SK-N-SH (cell line): ENCODE results near the gene NTHL1. TPM values are rescaled to one million over a fixed set of nuclear protein-coding genes. Genes with fewer than 3 reads are reported as not detected.
A peak's percentile ranks its signal among the peaks of the same experiment; 100 is the strongest.

Experiments
- CTCF ChIA-PET: fragments of 300-600, 350-600 bp; formaldehyde crosslinking; extraction: SDS; loops from one replicate; lab custom pipeline; 2021; lab: Yijun Ruan, JAX
- POLR2A ChIA-PET: fragments of 350-600 bp; sonication (Branson Sonifier 250); formaldehyde crosslinking; extraction: SDS; loops from one replicate; lab custom pipeline; 2020; ENCODE audit warnings: antibody characterized with exemption, inconsistent platforms; lab: Yijun Ruan, JAX
- DNase-seq: peaks from one replicate; pipeline ENCODE4 v3.0.0; 2012
- H2AFZ ChIP-seq: fragments of 200-600 bp; sonication (generic); 2 replicates; pipeline ENCODE4 v1.8.1; 2016; ENCODE audit warnings: antibody characterized with exemption, mild to moderate bottlenecking, low read depth
- H3F3A ChIP-seq: fragments of 200-600 bp; sonication (generic); replicated peaks from 2 replicates; pipeline ENCODE3; 2016; ENCODE audit warnings: antibody characterized with exemption, mild to moderate bottlenecking; ENCODE audit not compliant: insufficient read depth
- H3K27ac ChIP-seq, 2 experiments: fragments of 200-500 bp in 1 of 2; fragments of 200-600 bp in 1 of 2; sonication (Bioruptor generic) in 1 of 2; sonication (generic), shearing (Covaris generic) in 1 of 2; 2 replicates each; pipeline versions ENCODE4 v1.5.1 to v1.6.1; 2014 to 2016; ENCODE audit warnings: low read depth in 2 of 2, inconsistent platforms in 1 of 2, low read length in 1 of 2, mild to moderate bottlenecking in 1 of 2, mixed read lengths in 1 of 2
- H3K27me3 ChIP-seq: fragments of 200-600 bp; sonication (generic), shearing (Covaris generic); 2 replicates; pipeline ENCODE4 v1.6.1; 2016; ENCODE audit warnings: mixed run types; ENCODE audit not compliant: insufficient read depth
- H3K36me3 ChIP-seq, 2 experiments: fragments of 200-500 bp in 1 of 2; fragments of 200-600 bp in 1 of 2; sonication (Bioruptor generic) in 1 of 2; sonication (generic) in 1 of 2; replicated peaks in 1 of 2; 2 replicates each; pipeline versions ENCODE3 to v1.5.1; 2014 to 2016; ENCODE audit warnings: low read length in 1 of 2, mild to moderate bottlenecking in 1 of 2; ENCODE audit not compliant: insufficient read depth in 2 of 2, control insufficient read depth in 1 of 2
- H3K4me1 ChIP-seq, 2 experiments: fragments of 200-500 bp in 1 of 2; fragments of 200-600 bp in 1 of 2; sonication (Bioruptor generic) in 1 of 2; sonication (generic), shearing (Covaris generic) in 1 of 2; 2 replicates each; pipeline versions ENCODE4 v1.5.1 to v1.6.1; 2014 to 2016; ENCODE audit warnings: low read depth in 1 of 2, low read length in 1 of 2, mixed run types in 1 of 2; ENCODE audit not compliant: insufficient read depth in 2 of 2, control insufficient read depth in 1 of 2
- H3K4me2 ChIP-seq: fragments of 200-600 bp; sonication (generic), shearing (Covaris generic); 2 replicates; pipeline ENCODE4 v1.6.1; 2017; ENCODE audit warnings: mixed run types
- H3K4me3 ChIP-seq, 2 experiments: fragments of 200-500 bp in 1 of 2; fragments of 200-600 bp in 1 of 2; sonication (Bioruptor generic) in 1 of 2; sonication (generic), shearing (Covaris generic) in 1 of 2; 2 replicates each; pipeline versions ENCODE4 v1.5.1 to v1.8.1; 2014 to 2016; ENCODE audit warnings: low read depth in 2 of 2, inconsistent platforms in 1 of 2, low read length in 1 of 2, mild to moderate bottlenecking in 1 of 2, mixed read lengths in 1 of 2, moderate library complexity in 1 of 2
- H3K79me2 ChIP-seq: fragments of 200-600 bp; sonication (generic); 2 replicates; pipeline ENCODE4 v1.8.1; 2017; ENCODE audit warnings: mild to moderate bottlenecking; ENCODE audit not compliant: insufficient read depth
- H3K9ac ChIP-seq: fragments of 200-600 bp; sonication (generic); 2 replicates; pipeline ENCODE4 v1.6.1; 2017; ENCODE audit warnings: mixed run types
- H3K9me2 ChIP-seq: fragments of 200-600 bp; sonication (generic); 2 replicates; pipeline ENCODE4 v1.6.1; 2017; ENCODE audit warnings: mixed run types
- H3K9me3 ChIP-seq: fragments of 200-600 bp; sonication (generic); 2 replicates; pipeline ENCODE4 v1.6.1; 2017; ENCODE audit warnings: mixed run types, mild to moderate bottlenecking, moderate library complexity
- H4K20me1 ChIP-seq: fragments of 200-600 bp; sonication (generic); 2 replicates; pipeline ENCODE4 v1.6.1; 2017; ENCODE audit warnings: mild to moderate bottlenecking, mixed run types; ENCODE audit not compliant: insufficient read depth
- CHD2 ChIP-seq: fragments of 150-350 bp; IDR thresholded peaks from 2 replicates; pipeline ENCODE4 v1.6.1; 2018; ENCODE audit warnings: low read length; ENCODE audit not compliant: partially characterized antibody
- CTCF ChIP-seq: fragments of 200-600 bp; sonication (generic); IDR thresholded peaks from 2 replicates; pipeline ENCODE4 v1.6.1; 2017; ENCODE audit warnings: antibody characterized with exemption, mild to moderate bottlenecking, moderate library complexity
- FOXJ3 ChIP-seq: sonication (generic); formaldehyde crosslinking; IDR thresholded peaks from 2 replicates; pipeline ENCODE4 v1.5.1; 2020; ENCODE audit warnings: mild to moderate bottlenecking, missing genetic modification reagents
- FOXM1 ChIP-seq: IDR thresholded peaks from 2 replicates; pipeline ENCODE4 v1.4.0; 2012; ENCODE audit warnings: low read depth, mild to moderate bottlenecking
- IRF3 ChIP-seq: fragments of 150-350 bp; IDR thresholded peaks from 2 replicates; pipeline ENCODE4 v1.6.1; 2016; ENCODE audit warnings: mild to moderate bottlenecking, low read depth, low read length
- MAX ChIP-seq: IDR thresholded peaks from 2 replicates; pipeline ENCODE4 v1.4.0; 2012; ENCODE audit warnings: low read depth
- PBX3 ChIP-seq: IDR thresholded peaks from 2 replicates; pipeline ENCODE4; 2012
- RAD21 ChIP-seq: IDR thresholded peaks from 2 replicates; pipeline ENCODE4 v1.6.1; 2012; ENCODE audit warnings: mild to moderate bottlenecking, low read length
- RXRA ChIP-seq: IDR thresholded peaks from 2 replicates; pipeline ENCODE4 v1.4.0; 2012; ENCODE audit warnings: low read depth, mild to moderate bottlenecking, borderline replicate concordance
- TAF1 ChIP-seq: IDR thresholded peaks from 2 replicates; pipeline ENCODE4 v1.6.1; 2012; ENCODE audit warnings: low read depth, mild to moderate bottlenecking, low read length, moderate library complexity, borderline replicate concordance
- TCF12 ChIP-seq: IDR thresholded peaks from 2 replicates; pipeline ENCODE4 v1.4.0; 2012
- TEAD4 ChIP-seq: IDR thresholded peaks from 2 replicates; pipeline ENCODE4 v1.4.0; 2012; ENCODE audit warnings: mild to moderate bottlenecking, borderline replicate concordance; ENCODE audit not compliant: insufficient read depth
- USF1 ChIP-seq: IDR thresholded peaks from 2 replicates; pipeline ENCODE4 v1.4.0; 2012; ENCODE audit warnings: low read depth, borderline replicate concordance
- USF2 ChIP-seq: fragments of 150-350 bp; IDR thresholded peaks from 2 replicates; pipeline ENCODE4 v1.6.1; 2017; ENCODE audit warnings: antibody characterized with exemption, low read length, low read depth, borderline replicate concordance
- YY1 ChIP-seq: IDR thresholded peaks from 2 replicates; pipeline ENCODE4 v1.4.0; 2012; ENCODE audit warnings: low read depth, mild to moderate bottlenecking
- WGBS: methylation state at CpG from one replicate; pipeline ENCODE4 v1.1.6; 2017; ENCODE audit warnings: low lambda C conversion rate; 5-methylcytosine and 5-hydroxymethylcytosine counted together
- polyA plus RNA-seq, 3 experiments: library from polyadenylated mRNA; depleted of rRNA; stranded (reverse); fragments of >200 nt; gene quantifications; 2 replicates each; pipeline ENCODE4 v1.2.3, GENCODE V29; 2012

NTHL1 gene
- polyA plus RNA-seq, 1 of the 3 experiments (the other 2 are of a cell fraction), result 77.3 TPM

GRCh38 chr16:2071454-2072202, 24.0 kb upstream of the NTHL1 start:
- 95% methylated on average over 29 of the region's 34 CpGs for WGBS
- Histone ChIP-seq H3K27me3 (no peaks in the 10 kb centered on the region), H3K4me2 (no peak overlapping the region), H3K79me2 (no peaks in the 10 kb centered on the region), H3K9ac (no peak overlapping the region), H3K4me1 (no peaks in the 10 kb centered on the region), H3K27ac (no peak overlapping the region), H3F3A (no peaks in the 10 kb centered on the region), H3K4me3 (no peak overlapping the region), H3K36me3 (peaks cover 9 to 56% of the 10 kb centered on the region in 2 experiments), H4K20me1 (no peaks in the 10 kb centered on the region), H3K9me3 (no peaks in the 10 kb centered on the region), H2AFZ (no peak overlapping the region), H3K9me2 (no peaks in the 10 kb centered on the region)
- POLR2A ChIA-PET, result interaction anchor here (0.6 to 1.5 kb wide), 2 partner anchors 24 kb away, joined by 3 read pairs; partner anchors contain the start of genes NTHL1 and TSC2
- no peak for DNase-seq
- CTCF ChIA-PET, result interaction anchor here (0.9 to 3.0 kb wide), 5 partner anchors 15 to 69 kb away, joined by 3 to 15 read pairs (median 4); partner anchors contain the start of genes NTHL1 and TSC2
- no peak for TF ChIP-seq RXRA
- TF ChIP-seq MAX, result no peak
- no peak for TF ChIP-seq TEAD4
- no peak for TF ChIP-seq CHD2
- no peak for TF ChIP-seq USF2
- peak; percentile 11; the same call in 1 of the 2 replicates for TF ChIP-seq RAD21

GRCh38 chr16:2070576-2071453, 23.2 kb upstream of the NTHL1 start:
- DNase-seq, result no peak
- H4K20me1 ChIP-seq, result no peaks in the 10 kb centered on the region
- no peak overlapping the region for H3K27ac ChIP-seq
- H3K27me3 ChIP-seq, result no peaks in the 10 kb centered on the region
- H3K4me3 ChIP-seq, result no peak overlapping the region
- H3K4me1 ChIP-seq, result no peaks in the 10 kb centered on the region
- no peaks in the 10 kb centered on the region for H3K9me2 ChIP-seq
- 95% methylated on average over 19 of the region's 29 CpGs for WGBS
- POLR2A ChIA-PET, result interaction anchor here (1.5 kb wide), 1 partner anchor 23 kb away, joined by 3 read pairs; the partner anchor contains the start of genes NTHL1 and TSC2
- CTCF ChIA-PET, result interaction anchor here (0.9 to 3.0 kb wide), 5 partner anchors 14 to 69 kb away, joined by 3 to 15 read pairs (median 4); partner anchors contain the start of genes NTHL1 and TSC2
- peaks cover 14 to 56% of the 10 kb centered on the region in 2 experiments for H3K36me3 ChIP-seq
- H3K9me3 ChIP-seq, result no peaks in the 10 kb centered on the region
- H3K9ac ChIP-seq, result no peak overlapping the region
- no peak overlapping the region for H3K4me2 ChIP-seq
- no peak overlapping the region for H2AFZ ChIP-seq
- no peaks in the 10 kb centered on the region for H3F3A ChIP-seq
- H3K79me2 ChIP-seq, result no peaks in the 10 kb centered on the region
- TF ChIP-seq TEAD4 (no peak), IRF3 (no peak), MAX (no peak), USF2 (no peak), TCF12 (no peak), FOXM1 (no peak), CTCF (no peak), YY1 (no peak), PBX3 (no peak), FOXJ3 (CRISPR knock-in tag) (no peak), USF1 (no peak), TAF1 (no peak)
